Measurements from ENCODE around the gene ASTN1. TPM values are rescaled to one million over a fixed set of nuclear protein-coding genes. Genes with fewer than 3 reads are reported as not detected.

The ASTN1 gene
- total RNA-seq, 1 donor: not detected

- no peaks in the 10 kb centered on the region for H3K27me3 ChIP-seq (ENCODE audit: insufficient read depth, low read length)
- H3K4me3 ChIP-seq (ENCODE audit: low read length): no peak overlapping the region
- H3K9me3 ChIP-seq (ENCODE audit: low read depth, low read length): no peaks in the 10 kb centered on the region
- H3K4me1 ChIP-seq (ENCODE audit: insufficient read depth, low read length): no peaks in the 10 kb centered on the region
These were observed 300.9 kb downstream of the ASTN1 start for GRCh38 chr1:176863613-176864012.

GRCh38 chr1:176858433-176858916, 306.0 kb downstream of the ASTN1 start:
- Histone ChIP-seq H3K9me3 (ENCODE audit: low read depth, low read length) (no peaks in the 10 kb centered on the region), H3K4me3 (ENCODE audit: low read length) (no peak overlapping the region), H3K4me1 (ENCODE audit: insufficient read depth, low read length) (no peaks in the 10 kb centered on the region), H3K27me3 (ENCODE audit: insufficient read depth, low read length) (no peaks in the 10 kb centered on the region)

GRCh38 chr1:176857632-176858031, 306.9 kb downstream of the ASTN1 start:
- Histone ChIP-seq H3K4me1 (ENCODE audit: insufficient read depth, low read length) (no peaks in the 10 kb centered on the region), H3K4me3 (ENCODE audit: low read length) (no peak overlapping the region), H3K9me3 (ENCODE audit: low read depth, low read length) (no peaks in the 10 kb centered on the region), H3K27me3 (ENCODE audit: insufficient read depth, low read length) (no peaks in the 10 kb centered on the region)

- Histone ChIP-seq H3K4me3 (ENCODE audit: low read length) (no peak overlapping the region), H3K27me3 (ENCODE audit: insufficient read depth, low read length) (no peaks in the 10 kb centered on the region), H3K4me1 (ENCODE audit: insufficient read depth, low read length) (no peaks in the 10 kb centered on the region), H3K9me3 (ENCODE audit: low read depth, low read length) (no peaks in the 10 kb centered on the region)
These were observed 309.5 kb downstream of the ASTN1 start for GRCh38 chr1:176854758-176855745.

- Histone ChIP-seq H3K9me3 (ENCODE audit: low read depth, low read length) (no peaks in the 10 kb centered on the region), H3K4me3 (ENCODE audit: low read length) (no peak overlapping the region), H3K27me3 (ENCODE audit: insufficient read depth, low read length) (no peaks in the 10 kb centered on the region), H3K4me1 (ENCODE audit: insufficient read depth, low read length) (no peaks in the 10 kb centered on the region)
These were observed 310.4 kb downstream of the ASTN1 start for GRCh38 chr1:176854121-176854520.

GRCh38 chr1:176853503-176853902, 311.0 kb downstream of the ASTN1 start:
- Histone ChIP-seq H3K4me3 (ENCODE audit: low read length) (no peak overlapping the region), H3K4me1 (ENCODE audit: insufficient read depth, low read length) (no peaks in the 10 kb centered on the region), H3K9me3 (ENCODE audit: low read depth, low read length) (no peaks in the 10 kb centered on the region), H3K27me3 (ENCODE audit: insufficient read depth, low read length) (no peaks in the 10 kb centered on the region)

- Histone ChIP-seq H3K9me3 (ENCODE audit: low read depth, low read length) (no peaks in the 10 kb centered on the region), H3K4me3 (ENCODE audit: low read length) (no peak overlapping the region), H3K27me3 (ENCODE audit: insufficient read depth, low read length) (no peaks in the 10 kb centered on the region), H3K4me1 (ENCODE audit: insufficient read depth, low read length) (no peaks in the 10 kb centered on the region)
These were observed 312.4 kb downstream of the ASTN1 start for GRCh38 chr1:176852124-176852523.

GRCh38 chr1:176850871-176851270, 313.6 kb downstream of the ASTN1 start:
- H3K4me1 ChIP-seq (ENCODE audit: insufficient read depth, low read length): no peaks in the 10 kb centered on the region
- H3K4me3 ChIP-seq (ENCODE audit: low read length): no peak overlapping the region

GRCh38 chr1:176849281-176849680, 315.2 kb downstream of the ASTN1 start:
- H3K27me3 ChIP-seq (ENCODE audit: insufficient read depth, low read length): no peaks in the 10 kb centered on the region
- H3K9me3 ChIP-seq (ENCODE audit: low read depth, low read length): no peaks in the 10 kb centered on the region
- H3K4me1 ChIP-seq (ENCODE audit: insufficient read depth, low read length): no peaks in the 10 kb centered on the region
- no peak overlapping the region for H3K4me3 ChIP-seq (ENCODE audit: low read length)

More at GRCh38 chr1:176850871-176851270, 313.6 kb downstream of the ASTN1 start:
- no peaks in the 10 kb centered on the region for H3K27me3 ChIP-seq (ENCODE audit: insufficient read depth, low read length)
- H3K9me3 ChIP-seq (ENCODE audit: low read depth, low read length): no peaks in the 10 kb centered on the region

GRCh38 chr1:176847052-176847451, 317.5 kb downstream of the ASTN1 start:
- Histone ChIP-seq H3K4me1 (ENCODE audit: insufficient read depth, low read length) (no peaks in the 10 kb centered on the region), H3K9me3 (ENCODE audit: low read depth, low read length) (no peaks in the 10 kb centered on the region), H3K27me3 (ENCODE audit: insufficient read depth, low read length) (no peaks in the 10 kb centered on the region), H3K4me3 (ENCODE audit: low read length) (no peak overlapping the region)

- Histone ChIP-seq H3K4me1 (ENCODE audit: insufficient read depth, low read length) (no peaks in the 10 kb centered on the region), H3K4me3 (ENCODE audit: low read length) (no peak overlapping the region), H3K27me3 (ENCODE audit: insufficient read depth, low read length) (no peaks in the 10 kb centered on the region), H3K9me3 (ENCODE audit: low read depth, low read length) (no peaks in the 10 kb centered on the region)
These were observed 320.9 kb downstream of the ASTN1 start for GRCh38 chr1:176843352-176844297.

GRCh38 chr1:176841238-176841637, 323.3 kb downstream of the ASTN1 start:
- Histone ChIP-seq H3K4me1 (ENCODE audit: insufficient read depth, low read length) (no peaks in the 10 kb centered on the region), H3K27me3 (ENCODE audit: insufficient read depth, low read length) (no peaks in the 10 kb centered on the region), H3K9me3 (ENCODE audit: low read depth, low read length) (no peaks in the 10 kb centered on the region), H3K4me3 (ENCODE audit: low read length) (no peak overlapping the region)

GRCh38 chr1:176839216-176839615, 325.3 kb downstream of the ASTN1 start:
- H3K4me3 ChIP-seq (ENCODE audit: low read length): no peak overlapping the region
- no peaks in the 10 kb centered on the region for H3K9me3 ChIP-seq (ENCODE audit: low read depth, low read length)
- no peaks in the 10 kb centered on the region for H3K27me3 ChIP-seq (ENCODE audit: insufficient read depth, low read length)
- H3K4me1 ChIP-seq (ENCODE audit: insufficient read depth, low read length): no peaks in the 10 kb centered on the region

GRCh38 chr1:176838276-176838995, 326.1 kb downstream of the ASTN1 start:
- Histone ChIP-seq H3K4me3 (ENCODE audit: low read length) (no peak overlapping the region), H3K27me3 (ENCODE audit: insufficient read depth, low read length) (no peaks in the 10 kb centered on the region), H3K4me1 (ENCODE audit: insufficient read depth, low read length) (no peaks in the 10 kb centered on the region), H3K9me3 (ENCODE audit: low read depth, low read length) (no peaks in the 10 kb centered on the region)
